Thyroid gland (tissue), 4 donors: Measurements from ENCODE around the gene LTB4R. TPM values are rescaled to one million over a fixed set of nuclear protein-coding genes. Genes with fewer than 3 reads are reported as not detected.
A peak's percentile ranks its signal among the peaks of the same experiment; 100 is the strongest.

Experiments used
- DNase-seq, 2 donors: peaks; one replicate each; pipeline ENCODE4 v3.0.0-alpha.2; 2019
- H3K27ac ChIP-seq, 3 donors: fragments of 200-600 bp; sonication (generic); 1 replicate in 2 of 3; 2 replicates in 1 of 3; pipeline ENCODE4 v1.5.1; 2016 to 2019; ENCODE audit warnings: mild to moderate bottlenecking in 1 of 3, moderate library complexity in 1 of 3
- H3K27me3 ChIP-seq: fragments of 200-600 bp; sonication (generic); one replicate; pipeline ENCODE4 v1.5.1; 2019
- H3K36me3 ChIP-seq, 2 donors: fragments of 200-600 bp; sonication (generic); one replicate each; pipeline ENCODE4 v1.5.1; 2016 to 2019
- H3K4me1 ChIP-seq, 2 donors: fragments of 200-600 bp; sonication (generic); one replicate each; pipeline ENCODE4 v1.5.1; 2017 to 2019
- H3K4me3 ChIP-seq, 3 donors: fragments of 200-600 bp; sonication (generic); replicated peaks in 1 of 3; 1 replicate in 2 of 3; 2 replicates in 1 of 3; pipeline ENCODE4 v1.5.1; 2016; ENCODE audit warnings: mild to moderate bottlenecking in 1 of 3
- H3K9me3 ChIP-seq: fragments of 200-600 bp; sonication (generic); one replicate; pipeline ENCODE4 v1.5.1; 2017
- CTCF ChIP-seq, 6 experiments: fragments of 200-600 bp in 3 of 6; fragments of 450-650 bp in 3 of 6; sonication (generic) in 3 of 6; IDR thresholded peaks; one replicate each; pipeline ENCODE4 v1.5.1; 2016 to 2019; ENCODE audit warnings: antibody characterized with exemption in 6 of 6, mild to moderate bottlenecking in 2 of 6, inconsistent platforms in 1 of 6, moderate library complexity in 1 of 6
- POLR2A ChIP-seq, 2 donors: fragments of 450-650 bp; IDR thresholded peaks; one replicate each; pipeline ENCODE4 v1.6.1; 2017; ENCODE audit warnings: antibody characterized with exemption in 2 of 2, mild to moderate bottlenecking in 2 of 2, moderate library complexity in 1 of 2
- WGBS, 2 donors: methylation state at CpG; one replicate each; pipeline ENCODE4 v1.1.5; 2017; 5-methylcytosine and 5-hydroxymethylcytosine counted together
- intact Hi-C: fragments of 100-400 bp; cut with DNase I; formaldehyde crosslinking; loops from one replicate; pipeline ENCODE4 v1.15.1; 2023
- total RNA-seq, 4 donors: library from RNA; depleted of rRNA; stranded (reverse); fragments of >200 nt; gene quantifications; one replicate each; pipeline ENCODE4 v1.2.3, GENCODE V29; 2016

LTB4R gene
- 1 to 10 TPM; 4.2 to 7.4 (median 4.3) TPM for total RNA-seq

GRCh38 chr14:24310646-24311604 is at the start of gene LTB4R:
Gene LTB4R, plus strand, starts transcription at chr14:24311502. Its CDS starts 4,150 bp downstream, at chr14:24315652.
- 14 to 23% methylated on average over 5 to 17 of the region's 99 CpGs for WGBS, 2 donors
- H3K4me1 ChIP-seq: peaks cover 19 to 63% of the 10 kb centered on the region in 2 donors
- peak in 5 of 6 experiments; percentile 14 to 62 (median 44) for TF ChIP-seq CTCF (IDR thresholded peaks at IDR 0.05)
- peak in 1 of 2 donors; percentile 49 for TF ChIP-seq POLR2A (IDR thresholded peaks at IDR 0.05)
- H3K36me3 ChIP-seq: peaks cover 5% of the 10 kb centered on the region in 2 donors
- H3K4me3 ChIP-seq: peak within 1 kb of the TSS in 1 of 3 donors; percentile 35
- no peaks in the 10 kb centered on the region for H3K27me3 ChIP-seq
- H3K9me3 ChIP-seq: no peaks in the 10 kb centered on the region
- peak; percentile 83 to 84 for DNase-seq
- peak within 1 kb of the TSS; percentile 82 to 89 (median 84) for H3K27ac ChIP-seq
- intact Hi-C loops: no loop called here

GRCh38 chr14:24261969-24262327 is 49.4 kb upstream of the LTB4R start:
- WGBS, 2 donors: 92 to 94% methylated on average over 16 to 18 of the region's 19 CpGs
- intact Hi-C loops: no loop called here
- Histone ChIP-seq H3K27me3 (no peaks in the 10 kb centered on the region), H3K4me3 (no peak overlapping the region), H3K9me3 (no peaks in the 10 kb centered on the region), H3K36me3 (peaks cover 6 to 10% of the 10 kb centered on the region in 2 donors), H3K27ac (no peak overlapping the region), H3K4me1 (peaks cover 15 to 16% of the 10 kb centered on the region in 2 donors)
- no peak for DNase-seq
- TF ChIP-seq CTCF (IDR thresholded peaks at IDR 0.05) (no peak), POLR2A (IDR thresholded peaks at IDR 0.05) (no peak)

- Histone ChIP-seq H3K9me3 (no peaks in the 10 kb centered on the region), H3K27me3 (no peaks in the 10 kb centered on the region), H3K4me3 (no peak within 1 kb of the TSS), H3K36me3 (peaks cover 13 to 16% of the 10 kb centered on the region in 2 donors), H3K4me1 (peaks cover 15 to 16% of the 10 kb centered on the region in 2 donors), H3K27ac (no peak within 1 kb of the TSS)
- intact Hi-C loops: no loop called here
- TF ChIP-seq POLR2A (IDR thresholded peaks at IDR 0.05): no peak
- no peak for TF ChIP-seq CTCF (IDR thresholded peaks at IDR 0.05)
- 78 to 88% methylated on average over 9 to 13 of the region's 14 CpGs for WGBS, 2 donors
- no peak for DNase-seq
Measured at GRCh38 chr14:24262821-24263733, 48.2 kb upstream of the LTB4R start, which contains the start of gene TGM1. Gene TGM1, minus strand, starts transcription at chr14:24263177. Its CDS starts 825 bp downstream, at chr14:24262352.

DNA sequence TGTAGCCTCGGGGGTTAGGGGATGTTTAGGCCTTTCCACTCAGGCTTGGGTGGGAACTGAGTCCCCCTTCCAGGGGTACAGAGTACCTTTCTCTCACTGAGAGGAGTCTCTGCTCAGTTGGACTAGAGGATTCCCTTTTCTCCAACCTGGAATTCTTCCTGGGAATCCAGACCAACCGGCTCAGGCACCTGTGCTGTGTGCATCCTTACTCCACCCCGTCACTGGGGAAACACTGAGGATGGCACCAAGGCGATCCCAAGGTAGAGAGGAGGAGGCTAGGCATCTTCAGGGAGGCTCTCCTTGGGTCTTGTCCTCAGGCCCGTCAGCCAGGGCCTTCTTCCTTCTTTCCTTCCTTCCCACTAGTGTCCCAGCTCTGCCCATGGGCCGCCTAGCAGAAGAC is 47.5 kb upstream of the LTB4R start:
- H3K4me1 ChIP-seq: peaks cover 12 to 14% of the 10 kb centered on the region in 2 donors
- no peaks in the 10 kb centered on the region for H3K27me3 ChIP-seq
- peaks cover 13 to 17% of the 10 kb centered on the region in 2 donors for H3K36me3 ChIP-seq
- H3K27ac ChIP-seq: no peak overlapping the region
- WGBS, 2 donors: 77 to 79% methylated on average over 6 of the region's 6 CpGs
- intact Hi-C loops: no loop called here
- DNase-seq: no peak
- no peaks in the 10 kb centered on the region for H3K9me3 ChIP-seq
- H3K4me3 ChIP-seq: no peak overlapping the region
- TF ChIP-seq POLR2A (IDR thresholded peaks at IDR 0.05) (no peak), CTCF (IDR thresholded peaks at IDR 0.05) (no peak)
